SU-DHL-6 (cell line): ENCODE measurements around the gene PTS.
"Not testable (repeated sequence)": the region's sequence is repeated elsewhere in the genome, so short reads cannot be mapped to it uniquely, and the experiment has no call there.

ENCODE experiments used
- H2AFZ ChIP-seq: fragments of 200-600 bp; sonication (generic); 2 replicates; pipeline ENCODE4 v1.6.1; 2014; ENCODE audit warnings: low read depth, mild to moderate bottlenecking, moderate library complexity, mixed read lengths, antibody characterized with exemption, low read length; ENCODE audit not compliant: severe bottlenecking
- H3F3A ChIP-seq: fragments of 200-600 bp; shearing (Covaris generic); 2 replicates; pipeline ENCODE4 v1.6.0; 2016; ENCODE audit warnings: antibody characterized with exemption, mild to moderate bottlenecking; ENCODE audit not compliant: insufficient read depth
- H3K27ac ChIP-seq: fragments of 200-600 bp; sonication (generic); 2 replicates; pipeline ENCODE4 v1.5.1; 2016; ENCODE audit warnings: low read depth, mild to moderate bottlenecking, low read length, moderate library complexity, mixed read lengths
- H3K27me3 ChIP-seq: fragments of 200-600 bp; sonication (generic), shearing (Covaris generic); 2 replicates; pipeline ENCODE4 v1.6.0; 2014; ENCODE audit warnings: mild to moderate bottlenecking, low read length
- H3K36me3 ChIP-seq: fragments of 200-600 bp; sonication (generic); 2 replicates; pipeline ENCODE4 v1.6.1; 2014; ENCODE audit warnings: mild to moderate bottlenecking, low read length, mixed read lengths
- H3K4me2 ChIP-seq: fragments of 300-600, 200-600 bp; shearing (Covaris generic), sonication (generic); 2 replicates; pipeline ENCODE4 v1.6.0; 2014; ENCODE audit warnings: low read length, low read depth, mild to moderate bottlenecking; ENCODE audit not compliant: poor library complexity, severe bottlenecking
- H3K4me3 ChIP-seq: fragments of 200-600 bp; sonication (generic); 2 replicates; pipeline ENCODE4 v1.5.1; 2014; ENCODE audit warnings: antibody characterized with exemption, low read length, mild to moderate bottlenecking, mixed read lengths; ENCODE audit not compliant: insufficient read depth, poor library complexity, severe bottlenecking
- H3K79me2 ChIP-seq: fragments of 200-600 bp; sonication (generic); 2 replicates; pipeline ENCODE4 v1.6.1; 2014; ENCODE audit warnings: mild to moderate bottlenecking, low read length, moderate library complexity; ENCODE audit not compliant: insufficient read depth
- H3K9ac ChIP-seq: fragments of 200-600 bp; sonication (generic); 2 replicates; pipeline ENCODE4 v1.7.0; 2014; ENCODE audit warnings: mild to moderate bottlenecking, low read length
- H3K9me2 ChIP-seq: fragments of 200-600 bp; sonication (generic); replicated peaks from 2 replicates; pipeline ENCODE4 v1.6.1; 2014; ENCODE audit warnings: low read length; ENCODE audit not compliant: insufficient read depth
- H3K9me3 ChIP-seq: fragments of 200-600 bp; sonication (generic); 2 replicates; pipeline ENCODE4 v1.6.1; 2014; ENCODE audit warnings: low read length, mixed read lengths; ENCODE audit not compliant: insufficient read depth
- H4K20me1 ChIP-seq: fragments of 200-600 bp; sonication (generic); 2 replicates; pipeline ENCODE4 v1.6.1; 2014; ENCODE audit warnings: low read depth, mild to moderate bottlenecking, antibody characterized with exemption, low read length, moderate library complexity, mixed read lengths
- CTCF ChIP-seq: fragments of 200-600 bp; sonication (generic); IDR thresholded peaks from one replicate; pipeline ENCODE4 v1.5.1; 2017; ENCODE audit warnings: antibody characterized with exemption, mild to moderate bottlenecking, low read length, moderate library complexity; ENCODE audit not compliant: insufficient read depth, poor library complexity, severe bottlenecking
- EZH2phosphoT487 ChIP-seq: fragments of 200-600 bp; sonication (generic), shearing (Covaris generic); conservative IDR thresholded peaks from 2 replicates; pipeline ENCODE4 v1.6.1; 2018; ENCODE audit warnings: mild to moderate bottlenecking, antibody characterized with exemption, low read length, moderate library complexity, mixed read lengths

PTS gene

GRCh38 chr11:112186304-112186703 lies 39.9 kb upstream of the PTS start:
- Histone ChIP-seq H2AFZ (no peak overlapping the region), H3K4me3 (no peak overlapping the region), H3K9me3 (no peaks in the 10 kb centered on the region), H3K4me2 (no peak overlapping the region), H3K36me3 (no peaks in the 10 kb centered on the region), H4K20me1 (no peaks in the 10 kb centered on the region), H3K79me2 (no peaks in the 10 kb centered on the region), H3K9ac (no peak overlapping the region), H3K27ac (no peak overlapping the region), H3F3A (no peaks in the 10 kb centered on the region), H3K9me2 (no peaks in the 10 kb centered on the region), H3K27me3 (no peaks in the 10 kb centered on the region)
- no peak for TF ChIP-seq EZH2phosphoT487

GRCh38 chr11:112195113-112195512 lies 31.1 kb upstream of the PTS start:
- H3K9me3 ChIP-seq, H3K36me3 ChIP-seq, H3K9me2 ChIP-seq, H3K4me3 ChIP-seq, H3K27ac ChIP-seq, H3F3A ChIP-seq, H3K27me3 ChIP-seq, H3K4me2 ChIP-seq, H3K79me2 ChIP-seq, H4K20me1 ChIP-seq, H3K9ac ChIP-seq, H2AFZ ChIP-seq: not testable (repeated sequence)

GRCh38 chr11:112195951-112196351 lies 30.3 kb upstream of the PTS start:
- Histone ChIP-seq H3K9me2 (no peaks in the 10 kb centered on the region), H2AFZ (no peak overlapping the region), H3K36me3 (no peaks in the 10 kb centered on the region), H3K9ac (no peak overlapping the region), H3K4me3 (no peak overlapping the region), H4K20me1 (no peaks in the 10 kb centered on the region), H3K79me2 (no peaks in the 10 kb centered on the region), H3K27ac (no peak overlapping the region), H3K9me3 (no peaks in the 10 kb centered on the region), H3K4me2 (no peak overlapping the region), H3F3A (no peaks in the 10 kb centered on the region), H3K27me3 (no peaks in the 10 kb centered on the region)
- no peak for TF ChIP-seq CTCF
- TF ChIP-seq EZH2phosphoT487 = no peak

DNA sequence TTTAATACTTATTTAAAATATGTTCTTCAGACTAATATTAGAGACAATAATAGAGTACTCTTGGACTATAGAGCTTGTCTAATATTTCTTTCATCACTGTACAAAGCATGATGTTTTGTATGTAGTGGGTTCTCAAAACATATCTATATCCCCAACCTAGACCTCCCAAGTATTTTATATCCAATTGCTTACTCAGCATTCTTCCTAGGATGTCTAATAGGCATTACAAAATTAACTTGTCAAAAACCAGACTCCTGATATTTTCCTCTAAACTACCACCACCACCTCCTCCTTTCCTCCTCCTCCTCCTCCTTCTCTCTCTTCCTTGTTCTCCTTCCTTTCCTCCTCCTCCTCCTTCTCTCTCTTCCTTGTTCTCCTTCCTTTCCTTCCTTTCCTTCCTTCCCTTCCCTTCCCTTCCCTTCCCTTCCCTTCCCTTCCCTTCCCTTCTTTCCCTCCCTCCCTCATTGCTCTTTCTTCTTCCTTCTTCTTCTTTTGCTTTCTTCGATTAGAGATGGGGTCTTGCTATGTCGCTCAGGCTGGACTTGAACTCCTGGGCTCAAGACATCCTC lies 29.6 kb upstream of the PTS start:
- Histone ChIP-seq H3K9ac (no peak overlapping the region), H3K27ac (no peak overlapping the region), H3K4me3 (no peak overlapping the region), H3F3A (no peaks in the 10 kb centered on the region), H3K79me2 (no peaks in the 10 kb centered on the region), H3K9me3 (no peaks in the 10 kb centered on the region), H3K36me3 (no peaks in the 10 kb centered on the region), H3K9me2 (no peaks in the 10 kb centered on the region), H4K20me1 (no peaks in the 10 kb centered on the region), H3K4me2 (no peak overlapping the region), H2AFZ (no peak overlapping the region), H3K27me3 (no peaks in the 10 kb centered on the region)
- TF ChIP-seq EZH2phosphoT487 = no peak
- TF ChIP-seq CTCF = no peak

DNA sequence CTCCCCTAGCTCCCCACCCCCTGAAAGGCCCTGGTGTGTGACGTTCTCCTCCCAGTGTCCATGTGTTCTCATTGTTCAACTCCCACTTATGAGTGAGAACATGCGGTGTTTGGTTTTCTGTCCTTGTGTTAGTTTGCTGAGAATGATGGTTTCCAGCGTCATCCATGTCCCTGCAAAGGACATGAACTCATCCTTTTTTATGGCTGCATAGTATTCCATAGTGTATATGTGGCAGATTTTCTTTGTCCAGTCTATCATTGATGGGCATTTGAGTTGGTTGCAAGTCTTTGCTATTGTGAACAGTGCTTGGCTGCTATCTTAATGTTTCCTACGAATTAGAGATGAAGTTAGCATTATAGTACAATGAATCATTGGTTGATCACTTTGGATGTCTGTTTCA lies 27.1 kb upstream of the PTS start:
- not testable (repeated sequence) for H4K20me1 ChIP-seq, H3K27me3 ChIP-seq, H3K79me2 ChIP-seq, H3K9ac ChIP-seq, H3K4me3 ChIP-seq, H3K27ac ChIP-seq, H3K9me3 ChIP-seq, H3K9me2 ChIP-seq, H3F3A ChIP-seq, H2AFZ ChIP-seq, H3K4me2 ChIP-seq, H3K36me3 ChIP-seq
